ENCODE measurements around the gene PREX1.

- no peak for TF ChIP-seq CTCF (IDR thresholded peaks at IDR 0.05 in 4 of 5, conservative IDR thresholded peaks at IDR 0.05 in 1 of 5)
- TF ChIP-seq POLR2A (IDR thresholded peaks at IDR 0.05): no peak
Measured at GRCh38 chr20:48799328-48800105, 28.3 kb downstream of the PREX1 start.

All from gastrocnemius medialis (tissue), 4 donors.